ENCODE data around the gene MYPOP.
A peak's percentile ranks its signal among the peaks of the same experiment; 100 is the strongest.

MYPOP gene

GRCh38 chr19:45863335-45863839 is 39.0 kb downstream of the MYPOP start:
- no peak for DNase-seq (ENCODE audit: low spot score)

GRCh38 chr19:45862564-45863334 is 39.7 kb downstream of the MYPOP start, which contains the start of gene SYMPK:
SYMPK (minus strand) TSS chr19:45863147; CDS start chr19:45854495, 8,652 bp downstream.
- peak; percentile 98 for DNase-seq (ENCODE audit: low spot score)

- DNase-seq (ENCODE audit: low spot score) = no peak
These were observed 40.2 kb downstream of the MYPOP start for GRCh38 chr19:45862271-45862563.

GRCh38 chr19:45860359-45861259 is 41.8 kb downstream of the MYPOP start:
- DNase-seq (ENCODE audit: low spot score) = no peak

GRCh38 chr19:45854167-45854778 is 48.1 kb downstream of the MYPOP start:
- no peak for DNase-seq (ENCODE audit: low spot score)

- DNase-seq (ENCODE audit: low spot score) = no peak
These were observed 49.4 kb downstream of the MYPOP start for GRCh38 chr19:45852983-45853382.

- no peak for DNase-seq (ENCODE audit: low spot score)
These were observed 50.2 kb downstream of the MYPOP start for GRCh38 chr19:45852145-45852750.

- DNase-seq (ENCODE audit: low spot score) = peak; percentile 40
These were observed 53.5 kb downstream of the MYPOP start for GRCh38 chr19:45848922-45849321.

GRCh38 chr19:45847663-45848062 is 54.8 kb downstream of the MYPOP start:
- no peak for DNase-seq (ENCODE audit: low spot score)

GRCh38 chr19:45842198-45842597 is 60.2 kb downstream of the MYPOP start:
- DNase-seq (ENCODE audit: low spot score) = no peak

Data from RKO (cell line).